PC-3 (cell line): ENCODE measurements around the gene RNF225.

ENCODE experiments used
- EZH2phosphoT487 ChIP-seq: fragments of 300-600 bp; sonication (generic); IDR thresholded peaks from 2 replicates; pipeline ENCODE4 v1.6.1; 2018; ENCODE audit warnings: mild to moderate bottlenecking, antibody characterized with exemption, low read length, borderline replicate concordance
- TF ChIP-seq, protein P1 (sequence below): fragments of 300-600 bp; sonication (generic); conservative IDR thresholded peaks from 2 replicates; pipeline ENCODE4 v1.5.1; 2017; ENCODE audit warnings: antibody characterized with exemption, low read depth, mild to moderate bottlenecking, low read length

- TF ChIP-seq, protein P1, sequence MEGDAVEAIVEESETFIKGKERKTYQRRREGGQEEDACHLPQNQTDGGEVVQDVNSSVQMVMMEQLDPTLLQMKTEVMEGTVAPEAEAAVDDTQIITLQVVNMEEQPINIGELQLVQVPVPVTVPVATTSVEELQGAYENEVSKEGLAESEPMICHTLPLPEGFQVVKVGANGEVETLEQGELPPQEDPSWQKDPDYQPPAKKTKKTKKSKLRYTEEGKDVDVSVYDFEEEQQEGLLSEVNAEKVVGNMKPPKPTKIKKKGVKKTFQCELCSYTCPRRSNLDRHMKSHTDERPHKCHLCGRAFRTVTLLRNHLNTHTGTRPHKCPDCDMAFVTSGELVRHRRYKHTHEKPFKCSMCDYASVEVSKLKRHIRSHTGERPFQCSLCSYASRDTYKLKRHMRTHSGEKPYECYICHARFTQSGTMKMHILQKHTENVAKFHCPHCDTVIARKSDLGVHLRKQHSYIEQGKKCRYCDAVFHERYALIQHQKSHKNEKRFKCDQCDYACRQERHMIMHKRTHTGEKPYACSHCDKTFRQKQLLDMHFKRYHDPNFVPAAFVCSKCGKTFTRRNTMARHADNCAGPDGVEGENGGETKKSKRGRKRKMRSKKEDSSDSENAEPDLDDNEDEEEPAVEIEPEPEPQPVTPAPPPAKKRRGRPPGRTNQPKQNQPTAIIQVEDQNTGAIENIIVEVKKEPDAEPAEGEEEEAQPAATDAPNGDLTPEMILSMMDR, result no peak
- no peak for TF ChIP-seq EZH2phosphoT487
Measured at GRCh38 chr19:58380037-58380661, 15.3 kb upstream of the RNF225 start.
